VCaP (cell line): ENCODE measurements around the gene RIMKLA.
A peak's percentile ranks its signal among the peaks of the same experiment; 100 is the strongest.

ENCODE experiments used
- H3K27ac ChIP-seq: fragments of 450-650 bp; 2 replicates; pipeline ENCODE4 v1.5.1; 2017
- CTCF ChIP-seq: fragments of 450-650 bp; conservative IDR thresholded peaks from 2 replicates; pipeline ENCODE4 v1.5.1; 2017; ENCODE audit warnings: mild to moderate bottlenecking, moderate library complexity

The RIMKLA gene

DNA sequence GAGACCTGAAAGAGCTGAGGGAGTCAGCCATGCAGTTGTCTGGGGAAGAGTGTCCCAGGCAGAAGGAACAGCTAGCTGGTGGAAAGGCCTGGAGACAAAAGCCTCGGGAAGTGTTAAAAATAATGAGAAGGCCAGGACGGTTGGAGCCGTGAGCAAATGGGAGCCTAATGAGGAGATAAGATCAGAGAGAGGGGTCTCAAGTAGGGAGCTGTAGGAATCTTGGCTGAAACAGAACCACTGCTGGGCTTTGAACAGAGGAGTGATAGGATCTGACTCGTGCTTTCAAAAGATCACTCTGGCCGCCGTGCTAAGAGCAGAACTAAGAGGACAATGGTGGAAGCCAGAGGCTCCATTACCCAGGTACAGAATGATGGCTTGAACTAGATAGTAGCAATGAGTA is 43.6 kb upstream of the RIMKLA start:
- peak overlapping the region; percentile 93 for H3K27ac ChIP-seq
- TF ChIP-seq CTCF = no peak

DNA sequence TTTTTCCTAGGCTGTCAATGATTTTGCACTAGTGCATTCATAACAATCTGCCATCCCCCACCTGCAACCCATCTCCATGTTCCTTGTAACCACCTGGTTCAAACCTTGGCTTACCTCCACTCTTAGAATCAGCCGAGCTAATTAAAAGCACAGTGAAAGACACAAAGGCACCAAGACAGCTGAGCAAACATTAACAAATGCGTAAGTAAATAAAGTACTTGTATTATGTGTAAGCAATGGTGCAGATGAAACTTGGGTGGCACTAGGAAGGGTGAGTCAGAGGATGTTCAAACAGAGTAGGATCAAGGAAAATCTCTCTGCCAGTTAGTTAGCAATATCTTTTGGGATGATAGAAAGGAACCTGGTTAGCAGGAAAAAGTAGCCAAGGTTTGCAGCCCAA is 40.5 kb upstream of the RIMKLA start:
- H3K27ac ChIP-seq = peak overlapping the region; percentile 87
- TF ChIP-seq CTCF = no peak

- TF ChIP-seq CTCF = no peak
- peak overlapping the region; percentile 87 for H3K27ac ChIP-seq
Observed at GRCh38 chr1:42340901-42341300, 39.7 kb upstream of the RIMKLA start.

DNA sequence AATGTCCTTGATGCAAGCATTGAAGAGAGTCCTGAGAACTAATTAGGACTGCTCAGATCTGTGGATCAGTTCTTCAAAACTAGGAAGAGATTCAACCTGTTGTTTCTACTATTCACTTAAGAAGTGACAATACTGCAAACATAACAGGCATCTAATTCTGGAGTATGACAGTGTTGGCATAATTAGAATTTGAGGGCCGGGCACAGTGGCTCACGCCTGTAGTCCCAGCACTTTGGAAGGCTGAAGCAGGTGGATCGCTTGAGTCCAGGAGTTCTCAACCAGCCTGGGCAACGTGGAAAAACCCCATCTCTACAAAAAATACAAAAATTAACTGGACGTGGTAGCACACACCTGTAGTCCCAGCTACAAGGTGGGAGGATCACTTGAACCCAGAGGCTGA is 37.5 kb upstream of the RIMKLA start:
- no peak for TF ChIP-seq CTCF
- peak overlapping the region; percentile 87; the same call in 1 of the 2 replicates for H3K27ac ChIP-seq

DNA sequence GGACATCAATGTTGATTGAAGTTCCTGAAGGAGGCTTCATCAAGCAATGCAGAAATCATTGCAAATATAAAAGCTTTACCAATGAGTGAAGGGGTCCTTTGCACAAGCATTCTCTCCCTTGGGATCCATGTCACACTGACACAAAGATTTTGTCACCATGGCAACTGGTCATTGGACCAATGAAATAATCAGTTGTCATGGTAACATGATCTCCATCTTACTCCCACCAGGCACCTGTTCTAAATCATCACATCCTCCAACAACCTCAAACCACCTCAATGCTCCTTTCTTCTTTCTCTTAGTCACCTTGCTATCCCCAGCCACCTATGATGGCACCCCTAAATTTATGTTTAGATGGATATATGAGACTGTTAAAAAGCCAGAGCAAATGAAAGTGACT is 32.1 kb upstream of the RIMKLA start:
- H3K27ac ChIP-seq = no peak overlapping the region
- no peak for TF ChIP-seq CTCF

DNA sequence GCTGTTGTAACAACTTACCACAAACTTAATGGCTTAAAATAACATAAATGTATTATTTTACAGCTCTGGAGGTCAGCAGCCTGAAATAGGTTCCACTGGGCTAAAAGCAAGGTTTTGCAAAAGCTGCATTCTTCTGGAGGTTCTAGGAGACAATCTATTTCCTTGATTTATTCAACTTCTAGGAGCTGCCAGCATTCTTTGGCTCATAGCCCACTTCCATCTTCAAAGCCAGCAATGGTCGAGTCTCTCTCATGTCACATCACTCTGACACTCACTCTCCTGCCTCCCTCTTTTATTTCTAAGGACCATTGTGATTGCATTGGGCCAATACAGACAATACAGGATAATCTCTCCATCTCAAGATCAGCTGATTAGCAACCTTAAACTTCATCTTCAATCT is 30.5 kb upstream of the RIMKLA start:
- H3K27ac ChIP-seq = no peak overlapping the region
- no peak for TF ChIP-seq CTCF

DNA sequence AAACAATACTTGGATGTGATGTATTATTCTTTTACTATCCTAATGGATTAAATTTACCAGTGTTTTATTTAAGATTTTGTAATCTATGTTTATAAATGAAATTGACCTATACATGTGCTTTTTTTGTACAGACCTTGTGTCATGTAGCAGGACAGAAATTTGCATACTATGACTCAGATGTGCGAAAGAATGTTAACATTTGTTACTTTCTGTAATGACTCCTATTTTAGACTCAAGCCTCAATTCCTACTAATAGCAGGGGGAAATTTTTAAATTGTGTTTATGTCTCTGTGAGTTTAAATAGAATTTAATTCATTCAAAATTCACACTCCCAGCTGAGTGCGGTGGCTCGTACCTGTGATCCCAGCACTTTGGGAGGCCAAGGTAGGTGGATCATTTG is 21.8 kb upstream of the RIMKLA start:
- no peak for TF ChIP-seq CTCF
- no peak overlapping the region for H3K27ac ChIP-seq

GRCh38 chr1:42359466-42359865 is 21.1 kb upstream of the RIMKLA start:
- no peak for TF ChIP-seq CTCF
- H3K27ac ChIP-seq = no peak overlapping the region
